Measurements from ENCODE around the gene CSTPP1.

Gene CSTPP1

GRCh38 chr11:46936138-46937110, at the start of gene CSTPP1:
Gene CSTPP1 (plus strand): TSS chr11:46936761. CDS start chr11:46936806, 45 bp downstream.
- DNase-seq (ENCODE audit: insufficient read length, low spot score) = peak; percentile 99
- FAIRE-seq = peak; percentile 94
- peak; percentile 66 for TF ChIP-seq POLR2A (IDR thresholded peaks at IDR 0.05; ENCODE audit: low read depth, low read length)

- no peak for TF ChIP-seq POLR2A (IDR thresholded peaks at IDR 0.05; ENCODE audit: low read depth, low read length)
- DNase-seq (ENCODE audit: insufficient read length, low spot score) (no peak), FAIRE-seq (no peak)
These were observed 47.9 kb upstream of the CSTPP1 start for GRCh38 chr11:46888636-46889035.

GRCh38 chr11:46889251-46889650, 47.3 kb upstream of the CSTPP1 start:
- FAIRE-seq (no peak), DNase-seq (ENCODE audit: insufficient read length, low spot score) (no peak)
- no peak for TF ChIP-seq POLR2A (IDR thresholded peaks at IDR 0.05; ENCODE audit: low read depth, low read length)

- FAIRE-seq (no peak), DNase-seq (ENCODE audit: insufficient read length, low spot score) (peak; percentile 65)
- no peak for TF ChIP-seq POLR2A (IDR thresholded peaks at IDR 0.05; ENCODE audit: low read depth, low read length)
These were observed 46.7 kb upstream of the CSTPP1 start for GRCh38 chr11:46889689-46890475.

GRCh38 chr11:46890665-46891064, 45.9 kb upstream of the CSTPP1 start:
- DNase-seq (ENCODE audit: insufficient read length, low spot score) (no peak), FAIRE-seq (no peak)
- TF ChIP-seq POLR2A (IDR thresholded peaks at IDR 0.05; ENCODE audit: low read depth, low read length) = no peak

- DNase-seq (ENCODE audit: insufficient read length, low spot score) (no peak), FAIRE-seq (no peak)
- TF ChIP-seq POLR2A (IDR thresholded peaks at IDR 0.05; ENCODE audit: low read depth, low read length) = no peak
These were observed 44.5 kb upstream of the CSTPP1 start for GRCh38 chr11:46892109-46892508.

- TF ChIP-seq POLR2A (IDR thresholded peaks at IDR 0.05; ENCODE audit: low read depth, low read length) = no peak
- FAIRE-seq (no peak), DNase-seq (ENCODE audit: insufficient read length, low spot score) (no peak)
These were observed 43.7 kb upstream of the CSTPP1 start for GRCh38 chr11:46892838-46893237.

GRCh38 chr11:46894506-46894905, 42.1 kb upstream of the CSTPP1 start:
- FAIRE-seq (no peak), DNase-seq (ENCODE audit: insufficient read length, low spot score) (no peak)
- no peak for TF ChIP-seq POLR2A (IDR thresholded peaks at IDR 0.05; ENCODE audit: low read depth, low read length)

GRCh38 chr11:46894961-46895360, 41.6 kb upstream of the CSTPP1 start:
- FAIRE-seq (no peak), DNase-seq (ENCODE audit: insufficient read length, low spot score) (no peak)
- no peak for TF ChIP-seq POLR2A (IDR thresholded peaks at IDR 0.05; ENCODE audit: low read depth, low read length)

- FAIRE-seq (no peak), DNase-seq (ENCODE audit: insufficient read length, low spot score) (no peak)
- no peak for TF ChIP-seq POLR2A (IDR thresholded peaks at IDR 0.05; ENCODE audit: low read depth, low read length)
These were observed 40.7 kb upstream of the CSTPP1 start for GRCh38 chr11:46895821-46896220.

GRCh38 chr11:46896719-46897406, 39.7 kb upstream of the CSTPP1 start:
- FAIRE-seq (no peak), DNase-seq (ENCODE audit: insufficient read length, low spot score) (no peak)
- no peak for TF ChIP-seq POLR2A (IDR thresholded peaks at IDR 0.05; ENCODE audit: low read depth, low read length)

GRCh38 chr11:46898396-46899095, 38.0 kb upstream of the CSTPP1 start:
- no peak for DNase-seq (ENCODE audit: insufficient read length, low spot score)
- no peak for FAIRE-seq
- no peak for TF ChIP-seq POLR2A (IDR thresholded peaks at IDR 0.05; ENCODE audit: low read depth, low read length)

GRCh38 chr11:46899501-46900025, 37.0 kb upstream of the CSTPP1 start:
- DNase-seq (ENCODE audit: insufficient read length, low spot score) (no peak), FAIRE-seq (no peak)
- no peak for TF ChIP-seq POLR2A (IDR thresholded peaks at IDR 0.05; ENCODE audit: low read depth, low read length)
